HG02678 (cell line): ENCODE data around the gene POLR2A.

Experiments used
- ATAC-seq: cut with Tn5 transposase; IDR thresholded peaks from one replicate; pipeline ENCODE4 v1.9.1; 2021; ENCODE audit warnings: mild to moderate bottlenecking, moderate library complexity; ENCODE audit not compliant: unreplicated experiment

POLR2A gene

GRCh38 chr17:7501729-7502128, 17.6 kb downstream of the POLR2A start:
- no peak for ATAC-seq

- no peak for ATAC-seq
Measured at GRCh38 chr17:7502171-7502847, 18.1 kb downstream of the POLR2A start.

- no peak for ATAC-seq
Measured at GRCh38 chr17:7502987-7503386, 18.8 kb downstream of the POLR2A start.

- ATAC-seq: no peak
Measured at GRCh38 chr17:7503521-7503920, 19.4 kb downstream of the POLR2A start.

- ATAC-seq: no peak
Measured at GRCh38 chr17:7508145-7508544, 24.0 kb downstream of the POLR2A start.

- no peak for ATAC-seq
Measured at GRCh38 chr17:7508846-7509245, 24.7 kb downstream of the POLR2A start.

GRCh38 chr17:7509937-7510336, 25.8 kb downstream of the POLR2A start:
- ATAC-seq: no peak

GRCh38 chr17:7511108-7511507, 26.9 kb downstream of the POLR2A start:
- ATAC-seq: no peak

- ATAC-seq: no peak
Measured at GRCh38 chr17:7512105-7512504, 27.9 kb downstream of the POLR2A start.

- no peak for ATAC-seq
Measured at GRCh38 chr17:7512824-7513540, 28.8 kb downstream of the POLR2A start.

GRCh38 chr17:7513850-7514419, 29.8 kb downstream of the POLR2A start:
- no peak for ATAC-seq

GRCh38 chr17:7515911-7516610, 31.9 kb downstream of the POLR2A start:
- no peak for ATAC-seq

GRCh38 chr17:7523033-7523432, 38.9 kb downstream of the POLR2A start:
- no peak for ATAC-seq

- no peak for ATAC-seq
Measured at GRCh38 chr17:7528842-7529241, 44.7 kb downstream of the POLR2A start.

- ATAC-seq: no peak
Measured at GRCh38 chr17:7530023-7530900, 46.1 kb downstream of the POLR2A start.

GRCh38 chr17:7538050-7538449, 53.9 kb downstream of the POLR2A start:
- no peak for ATAC-seq

- no peak for ATAC-seq
Measured at GRCh38 chr17:7538891-7539545, 54.9 kb downstream of the POLR2A start.

GRCh38 chr17:7541074-7541621, 57.0 kb downstream of the POLR2A start:
- ATAC-seq: no peak

GRCh38 chr17:7544911-7545310, 60.7 kb downstream of the POLR2A start:
- no peak for ATAC-seq
